Lung (tissue), 12 donors: ENCODE results near the gene HNRNPAB. TPM values are rescaled to one million over a fixed set of nuclear protein-coding genes. Genes with fewer than 3 reads are reported as not detected.
"Not testable (repeated sequence)": the region's sequence is repeated elsewhere in the genome, so short reads cannot be mapped to it uniquely, and the experiment has no call there.

Experiments used
- ATAC-seq: fragments of 200-7000 bp; cut with Tn5 transposase; one replicate; pipeline ENCODE4 v1.9.1; 2020; ENCODE audit warnings: moderate number of reproducible peaks; ENCODE audit not compliant: insufficient read depth, low FRiP score
- DNase-seq, 3 donors: peaks; one replicate each; pipeline ENCODE4 v3.0.0-alpha.2; 2013 to 2017
- H3K27ac ChIP-seq, 2 donors: one replicate each; pipeline ENCODE4 v1.5.1; 2013; ENCODE audit warnings: mild to moderate bottlenecking in 2 of 2, moderate library complexity in 2 of 2, control low read depth in 1 of 2, inconsistent platforms in 1 of 2, low read depth in 1 of 2, low read length in 1 of 2
- H3K27me3 ChIP-seq, 3 donors: one replicate each; pipeline ENCODE4 v1.5.1; 2013; ENCODE audit warnings: low read length in 2 of 3; ENCODE audit not compliant: control insufficient read depth in 3 of 3, insufficient read depth in 3 of 3
- H3K36me3 ChIP-seq, 4 donors: one replicate each; pipeline ENCODE4 v1.5.1; 2013; ENCODE audit warnings: low read length in 4 of 4, mild to moderate bottlenecking in 1 of 4, moderate library complexity in 1 of 4; ENCODE audit not compliant: control insufficient read depth in 4 of 4, insufficient read depth in 4 of 4
- H3K4me1 ChIP-seq, 5 donors: one replicate each; pipeline ENCODE4 v1.5.1; 2013; ENCODE audit warnings: low read length in 5 of 5, mild to moderate bottlenecking in 2 of 5, moderate library complexity in 1 of 5; ENCODE audit not compliant: control insufficient read depth in 5 of 5, insufficient read depth in 5 of 5
- H3K4me3 ChIP-seq: one replicate; pipeline ENCODE4 v1.5.1; 2013; ENCODE audit warnings: mild to moderate bottlenecking, control low read depth, moderate library complexity
- H3K9ac ChIP-seq, 2 donors: one replicate each; pipeline ENCODE4 v1.5.1; 2013; ENCODE audit warnings: low read length in 2 of 2, control low read depth in 1 of 2; ENCODE audit not compliant: insufficient read depth in 1 of 2
- H3K9me3 ChIP-seq, 4 donors: one replicate each; pipeline ENCODE4 v1.5.1; 2013; ENCODE audit warnings: low read length in 3 of 4, mild to moderate bottlenecking in 1 of 4, moderate library complexity in 1 of 4; ENCODE audit not compliant: control insufficient read depth in 4 of 4, insufficient read depth in 3 of 4
- CTCF ChIP-seq: IDR thresholded peaks from 2 replicates; pipeline ENCODE4 v1.5.1; 2012; ENCODE audit warnings: mild to moderate bottlenecking; ENCODE audit errors: control extremely low read depth, extremely low read depth
- WGBS, 2 donors: extraction: QIAGEN DNeasy Blood & Tissue Kit; methylation state at CpG; one replicate each; pipeline ENCODE4 v1.1.7; 2013; 5-methylcytosine and 5-hydroxymethylcytosine counted together
- polyA plus RNA-seq, 2 donors: library from polyadenylated mRNA; stranded (reverse); fragments of 200-250 nt; gene quantifications; one replicate each; pipeline ENCODE4 v1.2.1, GENCODE V29; 2013
- total RNA-seq, 2 donors: library from RNA; depleted of rRNA in 1 of 2; stranded (reverse); fragments of >200 nt in 1 of 2; gene quantifications; one replicate each; pipeline ENCODE4 v1.2.1, GENCODE V29; 2014 to 2021
- donor health status: control.
- donor health status: control.
- donor health status: Bipolar disorder and iron deficiency.
- donor health status: healthy.
- donor health status: DM: yes; HTN: yes; CAD: no.

HNRNPAB gene
- total and polyA plus RNA-seq, 4 donors = 35.9 to 168 (median 131) TPM

GRCh38 chr5:178238711-178239592 lies 34.6 kb downstream of the HNRNPAB start:
- Histone ChIP-seq H3K27ac (peak overlapping the region in 1 of 2 donors; percentile 93), H3K36me3 (no peaks in the 10 kb centered on the region), H3K4me1 (peaks cover 0 to 29% (median 6%) of the 10 kb centered on the region in 5 donors), H3K4me3 (no peak overlapping the region), H3K9me3 (no peaks in the 10 kb centered on the region), H3K27me3 (no peaks in the 10 kb centered on the region), H3K9ac (no peak overlapping the region)
- no peak for TF ChIP-seq CTCF
- ATAC-seq = no peak
- no peak for DNase-seq
- WGBS, 2 donors = 41 to 49% methylated on average over 17 of the region's 17 CpGs

- H3K27me3 ChIP-seq, H3K4me3 ChIP-seq, H3K9me3 ChIP-seq, ATAC-seq, H3K36me3 ChIP-seq, DNase-seq, H3K9ac ChIP-seq: not testable (repeated sequence)
- WGBS, 2 donors = 12 to 35% methylated on average over 11 to 16 of the region's 16 CpGs
- Histone ChIP-seq H3K27ac (peak overlapping the region in 1 of 2 donors; percentile 81), H3K4me1 (peaks cover 0 to 27% (median 6%) of the 10 kb centered on the region in 5 donors)
Measured at GRCh38 chr5:178239626-178240301, 35.4 kb downstream of the HNRNPAB start.

GRCh38 chr5:178240341-178240741 lies 36.0 kb downstream of the HNRNPAB start:
- WGBS, 2 donors = 47 to 69% methylated on average over 19 of the region's 19 CpGs
- H3K27ac ChIP-seq = peak overlapping the region in 1 of 2 donors; percentile 81
- no peak overlapping the region for H3K9ac ChIP-seq
- ATAC-seq (no peak), DNase-seq (no peak)
- H3K36me3 ChIP-seq = no peaks in the 10 kb centered on the region
- no peaks in the 10 kb centered on the region for H3K9me3 ChIP-seq
- no peaks in the 10 kb centered on the region for H3K27me3 ChIP-seq
- no peak overlapping the region for H3K4me3 ChIP-seq
- TF ChIP-seq CTCF = no peak
- H3K4me1 ChIP-seq = peaks cover 0 to 27% (median 6%) of the 10 kb centered on the region in 5 donors

GRCh38 chr5:178240766-178241165 lies 36.4 kb downstream of the HNRNPAB start:
- DNase-seq = no peak
- Histone ChIP-seq H3K4me1 (peaks cover 0 to 27% (median 6%) of the 10 kb centered on the region in 5 donors), H3K36me3 (no peaks in the 10 kb centered on the region), H3K27ac (peak overlapping the region in 1 of 2 donors; percentile 81), H3K4me3 (no peak overlapping the region), H3K9me3 (no peaks in the 10 kb centered on the region), H3K9ac (no peak overlapping the region), H3K27me3 (no peaks in the 10 kb centered on the region)
- no peak for ATAC-seq
- 28 to 66% methylated on average over 9 of the region's 9 CpGs for WGBS, 2 donors
- no peak for TF ChIP-seq CTCF
